ENCODE measurements around the gene AKR1C1.
"Not testable (repeated sequence)": the region's sequence is repeated elsewhere in the genome, so short reads cannot be mapped to it uniquely, and the experiment has no call there.

Gene AKR1C1

DNA sequence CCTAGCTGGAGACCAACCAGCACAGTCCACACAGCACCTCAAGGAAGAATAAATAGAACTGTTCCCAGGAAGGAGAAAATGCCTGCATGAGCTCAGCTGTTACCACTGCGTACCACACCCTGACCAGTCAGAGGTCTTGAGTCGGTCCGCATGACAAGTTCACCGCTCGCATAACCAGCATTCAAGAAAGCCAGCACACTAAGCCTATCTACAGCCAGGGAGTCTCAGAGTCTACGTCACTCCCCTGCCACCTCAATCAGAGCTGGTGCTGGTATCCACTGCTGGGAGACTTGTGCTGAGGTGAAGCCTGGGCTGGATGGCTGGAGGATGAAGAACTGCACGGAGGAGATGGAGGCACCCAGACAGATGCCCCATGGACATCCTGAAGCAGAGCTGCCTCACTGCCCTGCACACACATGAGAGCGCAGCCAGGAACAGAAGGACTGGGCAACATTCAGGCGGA lies 19.6 kb downstream of the AKR1C1 start:
- no peak for DNase-seq

DNA sequence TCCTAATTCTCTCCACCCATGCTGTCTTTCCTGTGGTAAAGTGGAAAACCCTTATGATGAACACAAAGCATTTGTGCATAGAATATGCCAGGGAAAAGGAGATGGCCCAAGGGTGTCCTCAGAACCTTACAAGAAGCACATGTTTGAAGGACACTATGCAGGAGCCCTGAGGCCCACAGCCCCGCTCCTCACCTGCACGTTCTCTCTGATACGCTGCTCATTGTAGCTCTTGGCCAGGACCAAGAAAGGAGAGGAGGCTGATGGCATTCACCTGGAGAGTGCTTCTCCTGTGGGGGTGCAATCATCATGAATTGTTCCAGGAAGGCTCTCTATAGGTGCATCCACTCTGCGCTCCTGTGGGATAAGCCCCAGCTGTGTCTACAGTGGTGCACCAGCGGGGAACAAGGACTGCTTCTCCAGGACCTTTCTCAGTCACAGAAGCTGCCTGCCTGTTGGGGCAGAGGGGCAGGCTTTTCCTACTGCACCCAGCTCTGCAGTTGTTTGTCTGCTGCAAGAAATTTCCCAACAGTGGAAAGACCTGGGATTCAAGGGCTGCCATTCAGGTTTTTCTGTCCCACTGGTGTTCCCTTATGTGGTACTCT lies 20.5 kb downstream of the AKR1C1 start:
- DNase-seq = no peak

DNA sequence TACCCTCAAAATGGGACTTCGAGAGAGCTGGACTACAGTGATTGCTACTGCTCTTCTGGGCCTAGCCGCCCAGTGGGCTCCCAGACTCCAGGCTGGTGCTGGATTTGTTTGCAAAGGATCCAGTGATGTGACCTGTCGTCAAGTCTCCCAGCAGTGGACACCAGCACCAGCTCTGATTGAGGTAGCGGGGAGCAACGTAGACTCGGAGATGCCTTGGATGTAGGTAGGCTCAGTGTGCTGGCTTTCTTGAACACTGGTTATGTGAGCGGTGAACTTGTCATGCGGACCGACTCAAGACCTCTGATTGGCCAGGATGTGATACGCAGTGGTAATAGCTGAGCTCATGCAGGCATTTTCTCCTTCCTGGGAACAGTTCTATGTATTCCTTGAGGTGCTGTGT lies 21.0 kb downstream of the AKR1C1 start:
- DNase-seq = no peak

DNA sequence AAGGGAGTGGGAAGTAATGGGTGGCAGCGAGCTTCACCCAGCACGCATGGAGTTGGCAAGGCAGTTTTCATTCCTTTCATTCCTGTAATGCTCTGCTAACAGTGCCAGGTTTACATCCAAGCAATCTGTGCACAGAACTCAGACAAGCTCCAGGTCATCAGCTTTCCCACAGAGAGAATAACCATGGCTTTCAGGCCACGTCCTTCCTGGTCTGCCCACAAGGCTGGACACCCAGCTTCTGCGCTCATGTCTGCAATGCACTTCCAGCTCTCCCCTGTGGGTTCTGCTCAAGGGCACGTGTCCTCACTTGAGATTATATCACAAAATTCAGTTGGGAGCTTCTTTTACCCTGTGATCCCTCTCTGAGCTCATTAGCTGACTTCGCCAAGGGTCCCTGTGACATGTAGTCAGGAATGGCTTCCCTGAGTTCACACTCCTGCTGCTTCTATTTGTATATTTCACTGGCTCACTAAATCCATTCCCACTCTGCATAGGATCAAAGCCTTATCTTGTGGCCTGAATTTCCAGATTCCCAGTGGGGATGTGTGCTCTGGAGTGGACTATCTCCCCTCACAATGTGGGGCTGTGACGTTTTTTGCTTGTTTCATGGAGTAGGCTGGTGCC lies 21.9 kb downstream of the AKR1C1 start:
- no peak for DNase-seq

DNA sequence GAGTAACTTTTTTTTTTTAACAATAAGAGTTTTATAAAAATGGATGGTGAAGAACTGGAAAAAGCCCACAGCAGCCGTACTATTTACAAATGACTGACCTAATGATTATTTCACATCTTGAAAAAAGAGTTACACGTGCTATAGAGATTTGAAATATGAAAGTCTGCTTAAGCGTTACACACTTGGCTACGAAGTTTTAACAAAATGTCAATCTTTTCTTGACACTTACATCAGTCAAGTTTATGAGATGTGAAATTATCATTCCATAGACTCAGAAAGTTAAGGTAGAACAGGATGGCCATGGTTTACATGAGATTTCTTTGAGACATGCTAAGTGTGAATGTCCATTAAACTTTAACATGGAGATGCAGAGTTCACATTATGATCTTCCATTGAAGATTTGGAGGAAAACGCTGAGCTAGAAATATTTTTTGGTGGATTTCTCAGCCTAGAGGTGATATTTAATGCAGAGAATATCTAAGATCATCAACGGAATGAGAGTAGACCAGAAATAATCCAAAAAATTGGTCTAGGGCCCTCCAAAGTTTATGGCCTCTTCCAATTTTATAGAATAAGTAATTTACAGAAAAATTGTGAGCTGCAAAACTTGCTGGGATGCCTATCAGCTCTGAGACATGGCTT lies 24.9 kb downstream of the AKR1C1 start:
- not testable (repeated sequence) for DNase-seq

DNA sequence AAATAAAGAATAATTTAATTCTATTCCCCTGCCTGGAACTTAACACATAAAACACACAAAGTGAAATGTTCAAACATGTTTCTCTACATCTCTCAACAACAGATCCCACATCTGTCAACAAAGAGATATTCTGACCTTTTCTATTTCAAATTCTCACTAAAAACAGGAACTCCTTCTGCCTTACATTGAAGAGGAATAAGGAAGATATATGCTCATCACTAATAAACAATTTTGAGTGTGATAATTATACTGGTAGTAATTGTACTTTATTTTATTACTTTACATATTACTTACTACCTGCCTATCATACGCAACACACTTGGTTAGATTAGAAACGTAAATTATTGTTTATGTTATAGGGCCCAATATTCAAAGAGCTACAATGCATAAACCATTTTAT lies 27.0 kb downstream of the AKR1C1 start:
- DNase-seq = no peak

DNA sequence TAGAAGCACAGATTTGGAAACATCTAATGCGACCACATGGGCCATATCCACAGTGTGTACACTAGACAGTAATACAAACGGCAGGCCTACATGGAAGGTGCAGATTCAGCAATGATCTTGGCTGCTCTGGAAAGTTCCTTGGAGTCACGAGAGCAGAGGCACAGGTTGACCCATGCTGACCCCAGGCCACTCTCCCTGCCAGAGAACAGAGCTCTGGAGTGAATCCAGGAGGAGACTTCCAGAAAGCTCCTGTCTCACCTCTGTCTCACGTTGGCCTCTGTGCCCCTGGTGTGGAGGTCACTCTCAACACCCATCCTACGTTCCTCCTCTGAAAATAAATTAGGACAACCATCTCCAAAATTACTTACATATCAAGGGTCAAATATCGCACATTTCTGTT lies 28.2 kb downstream of the AKR1C1 start:
- DNase-seq = not testable (repeated sequence)

DNA sequence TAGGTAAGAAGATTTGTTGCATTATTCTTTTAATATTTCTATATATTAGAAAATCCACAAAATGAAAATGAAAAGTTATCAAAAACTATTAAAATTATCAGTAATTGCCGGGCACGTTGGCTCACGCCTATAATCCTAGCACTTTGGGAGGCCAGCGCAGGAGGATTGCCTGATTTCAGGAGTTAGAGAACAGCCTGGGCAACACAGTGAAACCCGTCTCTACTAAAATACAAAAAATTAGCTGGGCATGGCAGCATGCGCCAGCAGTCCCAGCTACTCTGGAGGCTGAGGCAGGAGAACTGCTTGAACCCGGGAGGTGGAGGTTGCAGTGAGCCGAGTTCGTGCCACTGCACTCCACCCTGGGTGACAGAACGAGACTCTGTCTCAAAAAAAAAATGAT lies 29.3 kb downstream of the AKR1C1 start:
- DNase-seq = not testable (repeated sequence)

DNA sequence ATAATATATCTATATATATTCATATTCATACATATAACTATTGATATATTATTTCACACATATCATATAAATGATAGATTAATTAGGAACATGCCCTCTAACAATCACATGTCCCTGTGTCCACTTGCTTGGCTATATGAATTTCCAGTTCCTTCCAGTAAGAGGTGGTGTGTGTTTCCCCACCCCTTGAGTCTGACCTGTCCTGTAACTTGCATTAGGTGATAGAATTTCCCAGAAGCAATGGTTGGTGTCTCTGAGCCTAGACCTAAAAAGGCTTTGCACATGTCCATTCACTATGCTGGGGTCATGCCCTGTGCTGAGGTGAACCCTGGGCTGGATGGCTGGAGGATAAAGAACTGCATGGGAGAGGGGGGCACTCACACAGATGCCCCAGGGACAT lies 31.0 kb downstream of the AKR1C1 start:
- DNase-seq = not testable (repeated sequence)

DNA sequence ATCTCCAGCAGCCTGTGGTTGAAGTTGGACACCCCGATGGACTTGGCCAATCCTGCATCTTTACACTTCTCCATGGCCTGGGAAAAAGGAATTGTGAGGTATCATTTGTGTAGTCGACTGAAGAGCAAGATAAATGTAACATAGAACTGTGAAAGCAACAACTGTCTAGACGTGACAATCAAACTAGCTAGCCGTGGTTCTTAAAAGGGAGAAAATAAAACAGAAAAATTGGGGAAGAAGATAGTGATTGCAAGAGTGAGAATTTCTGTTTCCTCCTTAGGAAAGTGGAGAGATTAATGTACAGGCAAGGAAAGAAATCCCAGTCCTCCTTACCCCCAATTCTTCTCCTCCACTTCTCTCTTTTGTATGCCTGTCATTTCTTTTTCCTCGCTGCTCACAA lies 35.5 kb downstream of the AKR1C1 start:
- no peak for DNase-seq

DNA sequence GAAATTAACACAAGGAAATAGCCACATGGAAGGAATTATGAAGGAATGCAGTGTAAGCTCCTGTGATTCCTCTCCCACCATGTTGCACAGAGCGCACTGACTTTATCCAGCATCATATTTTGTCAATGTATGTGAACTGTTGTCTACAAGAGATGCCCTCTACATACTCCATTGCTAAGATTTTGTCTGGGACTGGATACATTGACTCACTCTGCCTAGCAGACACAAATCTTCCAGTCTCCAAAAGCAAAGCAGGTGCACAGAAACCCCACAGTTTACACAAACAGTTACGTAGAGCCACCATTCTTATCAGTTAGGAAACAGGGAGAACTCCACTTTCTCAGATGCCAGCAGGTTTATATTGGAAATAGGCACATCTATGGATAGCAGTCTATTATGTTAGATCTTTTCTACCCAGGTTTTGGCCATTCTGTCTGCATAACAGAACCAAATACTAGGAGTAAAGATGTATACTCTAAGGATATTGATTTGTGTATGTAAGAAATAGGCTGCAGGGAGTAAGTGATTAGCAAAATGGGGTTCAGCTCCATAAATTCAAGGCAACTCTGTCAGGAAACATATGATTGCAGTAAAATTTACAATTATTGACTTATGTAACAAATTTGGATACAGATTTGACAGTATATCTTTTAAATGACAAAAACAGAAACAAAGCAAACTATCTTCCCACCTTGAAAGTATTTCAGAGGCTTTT lies 39.0 kb downstream of the AKR1C1 start:
- DNase-seq = no peak

DNA sequence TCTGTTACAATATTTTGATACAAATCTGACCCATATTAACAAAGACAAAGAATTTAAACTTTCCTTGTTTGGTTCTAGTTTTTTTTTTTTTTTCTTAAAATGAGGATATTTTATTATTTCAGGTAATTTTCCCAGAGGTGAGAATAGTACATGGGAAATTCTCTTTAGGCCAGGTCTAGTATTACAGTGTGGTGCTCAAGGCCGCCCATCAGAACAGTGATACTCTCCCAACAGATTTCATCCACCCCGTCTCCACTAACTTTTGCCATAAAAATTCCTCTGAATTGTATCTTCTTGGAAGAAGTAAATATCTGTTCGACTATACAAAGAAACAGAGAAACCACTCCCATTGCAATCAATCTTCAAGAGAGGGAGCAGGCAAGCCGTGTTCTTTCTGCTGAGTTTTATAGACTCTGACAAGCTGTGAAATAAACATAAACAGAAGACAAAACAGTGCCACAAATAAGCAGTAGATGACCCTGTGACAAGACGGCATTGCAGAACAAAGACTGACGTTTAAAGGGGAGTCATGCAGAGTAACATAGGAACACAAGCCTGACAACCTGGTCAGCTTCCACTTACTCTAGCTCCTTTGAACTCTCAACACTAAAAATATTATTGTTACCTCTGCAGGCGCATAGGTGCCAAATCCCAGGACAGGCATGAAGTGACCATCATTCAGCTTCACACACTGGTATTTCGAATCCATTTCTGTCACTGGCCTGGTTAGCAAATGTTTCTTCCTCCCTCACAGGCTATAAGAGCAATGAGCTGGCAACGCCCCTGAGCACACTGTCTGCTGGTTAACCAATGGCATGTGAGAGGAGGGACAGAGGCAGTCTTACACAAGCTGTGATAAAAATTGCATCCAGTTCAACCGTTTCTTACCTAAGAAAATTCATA lies 40.2 kb downstream of the AKR1C1 start, which contains the start of gene AKR1C2:
Gene AKR1C2, minus strand, starts transcription at position 731 of the 903 bp plus-strand sequence. Its CDS starts 22 bp downstream, at position 709.
- not testable (repeated sequence) for DNase-seq

DNA sequence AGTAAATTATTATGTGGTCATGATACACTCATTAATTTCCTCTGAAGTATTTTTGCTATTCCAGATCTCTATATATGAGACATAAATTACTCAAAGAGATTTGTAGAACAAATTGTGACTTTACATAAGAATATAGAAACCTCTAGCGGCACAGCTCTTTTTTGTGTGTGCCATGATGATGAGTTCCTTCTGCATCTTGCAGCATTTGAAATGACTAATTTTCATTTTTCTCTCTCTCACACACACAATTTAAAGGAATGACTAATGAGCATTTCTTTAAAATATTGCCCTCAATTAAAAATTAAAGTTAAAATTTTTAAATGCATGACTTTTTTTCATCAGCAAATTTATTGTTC lies 40.8 kb downstream of the AKR1C1 start:
- DNase-seq = not testable (repeated sequence)

DNA sequence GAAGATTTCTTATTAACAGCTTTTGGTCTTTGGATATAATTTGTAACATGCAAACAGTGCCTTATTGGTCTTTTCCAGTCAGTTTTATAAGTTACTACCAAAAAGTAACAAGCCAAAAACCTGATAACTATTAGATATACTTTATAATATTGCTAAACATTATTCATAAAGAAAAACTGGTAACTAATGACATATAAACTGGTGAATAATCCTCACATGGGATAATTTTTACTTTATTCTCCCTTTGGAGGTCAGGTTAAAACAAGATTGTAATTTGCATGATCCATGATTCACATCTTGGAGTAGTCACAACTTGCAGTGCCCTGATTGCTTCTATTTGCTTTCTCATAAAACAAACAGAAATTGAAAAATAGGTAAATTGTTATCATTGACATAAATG lies 41.3 kb downstream of the AKR1C1 start:
- DNase-seq = not testable (repeated sequence)

DNA sequence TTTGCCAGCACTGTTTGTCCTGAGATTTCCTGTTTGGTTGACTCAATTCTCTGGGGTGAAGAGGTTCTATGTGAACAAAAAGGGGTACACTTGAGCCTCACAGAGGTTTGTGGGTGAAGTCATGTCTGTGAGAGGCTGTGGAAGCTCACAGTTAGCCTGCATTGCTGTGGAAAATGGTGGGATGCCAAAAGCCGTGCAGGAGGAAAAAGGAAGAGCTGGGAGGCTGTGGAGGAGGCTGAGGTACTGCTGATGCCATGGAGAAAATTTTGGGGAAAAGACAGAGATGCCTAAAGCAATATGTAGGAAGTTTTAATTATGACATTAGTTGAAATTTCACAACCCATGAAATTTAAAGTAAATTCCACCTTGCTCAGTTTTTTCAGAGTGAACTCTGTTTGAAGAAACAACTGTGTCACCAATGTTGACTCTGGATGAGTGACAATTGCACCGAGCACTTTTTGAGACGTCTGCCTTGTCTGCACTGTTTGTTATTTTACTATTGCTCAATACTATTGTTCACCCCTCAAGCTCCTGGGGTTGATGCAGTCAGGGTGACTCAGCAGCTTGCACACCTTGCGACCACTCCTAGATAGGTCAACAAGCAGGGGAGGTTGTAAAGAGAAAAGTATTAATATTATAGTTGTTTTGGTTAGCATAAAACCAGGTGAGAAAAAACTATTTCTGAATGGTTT lies 45.8 kb downstream of the AKR1C1 start:
- DNase-seq = not testable (repeated sequence)

DNA sequence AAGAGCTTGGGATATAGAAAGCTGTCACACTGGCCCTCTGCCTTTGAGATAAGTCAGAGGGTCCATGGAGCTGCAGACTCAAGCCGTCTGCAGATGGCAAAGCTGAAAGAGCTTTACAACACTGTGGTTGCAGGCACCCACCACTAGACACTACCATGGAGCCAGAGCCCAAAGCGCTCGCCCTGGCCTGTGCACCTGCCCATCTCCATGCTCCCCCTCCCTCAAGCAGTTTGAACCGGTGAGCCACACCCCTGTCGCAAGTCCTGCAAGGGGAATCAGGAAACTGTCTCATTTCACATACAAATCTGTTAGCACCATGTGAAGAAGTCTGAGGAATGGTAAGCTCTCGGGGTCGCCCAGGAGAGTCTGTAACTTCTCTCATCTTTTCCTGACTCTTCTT lies 46.8 kb downstream of the AKR1C1 start:
- DNase-seq = not testable (repeated sequence)

DNA sequence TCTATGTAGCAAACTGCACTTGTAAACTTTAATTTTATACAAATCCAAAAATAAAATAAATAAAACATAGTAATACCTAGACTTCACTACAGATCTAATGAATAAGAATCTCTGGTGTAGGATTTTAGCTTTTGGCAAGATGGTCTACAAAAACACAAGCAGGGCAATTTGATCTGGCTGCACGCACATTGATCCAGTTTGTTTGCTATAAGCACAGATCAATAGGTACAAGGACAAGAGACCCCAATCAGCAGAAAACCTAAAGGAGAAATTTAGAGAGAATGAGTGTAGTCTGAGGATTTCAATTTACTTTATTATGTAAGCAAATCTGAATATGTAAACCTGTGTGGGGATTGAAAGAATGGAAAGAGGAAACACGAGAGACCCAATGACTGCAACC lies 48.2 kb downstream of the AKR1C1 start:
- DNase-seq = not testable (repeated sequence)

DNA sequence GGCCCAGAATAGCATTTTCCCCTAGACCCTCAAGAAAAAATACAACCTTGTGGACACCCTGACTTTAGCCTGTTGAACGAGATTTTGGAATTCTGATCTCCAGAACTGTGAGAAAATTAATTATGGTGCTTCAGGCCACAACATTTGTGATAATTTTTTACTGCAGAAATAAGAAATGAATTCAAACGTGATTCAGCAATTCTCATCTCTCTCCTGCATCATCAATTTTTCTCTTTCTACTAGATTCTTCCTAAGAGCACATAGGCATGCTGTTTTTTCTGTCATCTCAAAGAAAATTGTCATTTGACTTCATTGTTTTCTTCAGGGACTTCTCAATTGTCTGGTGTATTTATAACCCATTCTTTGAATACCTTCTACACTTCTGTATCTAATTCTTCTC lies 49.4 kb downstream of the AKR1C1 start:
- no peak for DNase-seq

DNA sequence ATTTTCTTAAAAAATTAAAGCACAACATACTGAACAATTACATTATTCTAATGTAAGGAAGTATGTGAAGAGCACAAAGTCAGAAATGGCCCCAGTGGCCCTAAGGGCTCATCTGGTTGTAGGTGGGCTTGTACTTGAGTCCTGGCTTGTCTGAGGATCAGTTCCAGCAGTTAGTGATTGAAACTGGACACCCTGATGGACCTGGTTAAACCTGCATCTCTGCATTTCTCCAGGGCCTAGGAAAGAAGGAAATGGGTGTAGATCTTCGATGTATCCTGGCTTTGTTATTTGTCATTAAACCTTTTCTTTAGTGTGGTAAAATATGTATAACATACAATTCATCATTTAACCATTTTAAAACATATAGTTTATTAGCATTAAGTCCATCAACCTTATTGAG lies 50.2 kb downstream of the AKR1C1 start:
- no peak for DNase-seq

DNA sequence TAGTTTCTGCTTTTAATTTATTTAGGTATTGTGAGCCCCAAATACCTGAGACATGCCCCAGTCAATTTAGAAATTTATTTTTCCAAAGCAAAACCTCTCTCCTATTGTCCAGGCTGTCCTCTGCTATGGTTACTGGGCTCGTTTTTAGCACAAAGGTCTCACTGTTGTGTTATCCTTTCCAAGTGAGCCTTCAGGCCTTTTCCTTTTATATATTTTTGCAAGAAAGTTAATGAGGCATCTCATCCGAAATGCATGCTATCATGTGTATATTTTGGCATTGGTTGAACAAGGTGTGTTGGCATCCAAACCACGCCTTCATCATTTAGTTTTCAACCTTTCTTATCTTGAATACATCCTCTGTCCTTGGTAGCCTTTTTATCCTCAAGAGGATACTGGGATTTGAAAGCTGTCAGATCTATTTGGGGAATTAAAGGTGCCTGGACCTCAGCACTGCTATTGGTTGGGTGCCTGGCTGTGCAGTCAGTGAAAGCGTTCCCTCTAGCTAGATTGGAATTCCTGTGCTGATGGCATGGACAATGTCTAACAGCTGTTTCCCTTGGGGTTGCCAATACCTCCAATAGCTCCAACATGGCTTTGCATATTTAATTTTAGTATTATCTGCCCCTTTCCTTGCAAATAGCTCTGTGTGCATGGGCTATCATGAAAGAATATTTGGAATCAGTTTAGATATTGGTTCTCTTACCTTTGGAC lies 51.1 kb downstream of the AKR1C1 start:
- DNase-seq = not testable (repeated sequence)

All from nucleus accumbens (tissue), 56 donors.